GM18519 (cell line): ENCODE results near the gene NFYC.

Experiments used
- ATAC-seq: cut with Tn5 transposase; IDR thresholded peaks from one replicate; pipeline ENCODE4 v1.9.1; 2021; ENCODE audit warnings: mild to moderate bottlenecking, moderate library complexity; ENCODE audit not compliant: unreplicated experiment, low FRiP score

The NFYC gene

GRCh38 chr1:40776236-40777072 lies 85.0 kb downstream of the NFYC start:
- no peak for ATAC-seq

- no peak for ATAC-seq
Measured at GRCh38 chr1:40777224-40777970, 85.9 kb downstream of the NFYC start.

GRCh38 chr1:40780678-40781607 lies 89.4 kb downstream of the NFYC start:
- no peak for ATAC-seq

GRCh38 chr1:40781608-40781971 lies 90.1 kb downstream of the NFYC start:
- ATAC-seq = no peak

GRCh38 chr1:40782371-40782956 lies 91.0 kb downstream of the NFYC start:
- no peak for ATAC-seq

- no peak for ATAC-seq
Measured at GRCh38 chr1:40783001-40783905, 91.7 kb downstream of the NFYC start, which contains the start of gene KCNQ4. TSS of gene KCNQ4 (plus strand) at chr1:40783787. CDS start at chr1:40784094, 307 bp downstream.

- ATAC-seq = no peak
Measured at GRCh38 chr1:40784141-40784770, 92.8 kb downstream of the NFYC start.

- no peak for ATAC-seq
Measured at GRCh38 chr1:40784771-40785151, 93.3 kb downstream of the NFYC start.

GRCh38 chr1:40785446-40785845 lies 93.9 kb downstream of the NFYC start:
- ATAC-seq = no peak

GRCh38 chr1:40786171-40786994 lies 94.9 kb downstream of the NFYC start:
- ATAC-seq = no peak

- no peak for ATAC-seq
Measured at GRCh38 chr1:40786995-40787705, 95.6 kb downstream of the NFYC start.

- no peak for ATAC-seq
Measured at GRCh38 chr1:40787737-40788560, 96.4 kb downstream of the NFYC start.

- no peak for ATAC-seq
Measured at GRCh38 chr1:40788561-40789341, 97.2 kb downstream of the NFYC start.

GRCh38 chr1:40789342-40789598 lies 97.8 kb downstream of the NFYC start:
- ATAC-seq = no peak

- ATAC-seq = no peak
Measured at GRCh38 chr1:40789661-40790430, 98.3 kb downstream of the NFYC start.
